NCI-H1417 (cell line): Measurements from ENCODE around the gene GSK3B.

Experiments
- DNase-seq, 3 experiments: peaks; one replicate each; lab custom pipeline; 2025; lab: John Stamatoyannopoulos, UW

Gene GSK3B

GRCh38 chr3:119883461-119884160, 210.6 kb downstream of the GSK3B start:
- DNase-seq = no peak

GRCh38 chr3:119880966-119881365, 213.3 kb downstream of the GSK3B start:
- DNase-seq = no peak

GRCh38 chr3:119873646-119874045, 220.6 kb downstream of the GSK3B start:
- no peak for DNase-seq

- DNase-seq = no peak
These were observed 221.5 kb downstream of the GSK3B start for GRCh38 chr3:119872773-119873172.

GRCh38 chr3:119871571-119871970, 222.7 kb downstream of the GSK3B start:
- no peak for DNase-seq

GRCh38 chr3:119870512-119870911, 223.7 kb downstream of the GSK3B start:
- DNase-seq = no peak

GRCh38 chr3:119864476-119864875, 229.8 kb downstream of the GSK3B start:
- no peak for DNase-seq

- DNase-seq = no peak
These were observed 231.6 kb downstream of the GSK3B start for GRCh38 chr3:119862616-119863015.

- DNase-seq = no peak
These were observed 232.6 kb downstream of the GSK3B start for GRCh38 chr3:119861681-119862080.

- DNase-seq = no peak
These were observed 234.5 kb downstream of the GSK3B start for GRCh38 chr3:119859728-119860127.

GRCh38 chr3:119858957-119859356, 235.3 kb downstream of the GSK3B start:
- DNase-seq = no peak

GRCh38 chr3:119856695-119857094, 237.6 kb downstream of the GSK3B start:
- DNase-seq = no peak

- DNase-seq = no peak
These were observed 245.1 kb downstream of the GSK3B start for GRCh38 chr3:119849126-119849525.

- peak in 1 of 3 experiments; percentile 11 for DNase-seq
These were observed 252.3 kb downstream of the GSK3B start for GRCh38 chr3:119841808-119842471.

GRCh38 chr3:119835556-119835955, 258.7 kb downstream of the GSK3B start:
- DNase-seq = no peak

- no peak for DNase-seq
These were observed 259.4 kb downstream of the GSK3B start for GRCh38 chr3:119834754-119835370.

- peak in 1 of 3 experiments; percentile 3 for DNase-seq
These were observed 262.3 kb downstream of the GSK3B start for GRCh38 chr3:119831941-119832371.

GRCh38 chr3:119831022-119831421, 263.2 kb downstream of the GSK3B start:
- DNase-seq = no peak

GRCh38 chr3:119829420-119829819, 264.8 kb downstream of the GSK3B start:
- no peak for DNase-seq

GRCh38 chr3:119826711-119827608, 267.3 kb downstream of the GSK3B start:
- DNase-seq = no peak

GRCh38 chr3:119825820-119826219, 268.4 kb downstream of the GSK3B start:
- no peak for DNase-seq

GRCh38 chr3:119819806-119820205, 274.4 kb downstream of the GSK3B start:
- peak in 1 of 3 experiments; percentile 30 for DNase-seq
